K562 (cell line): ENCODE data around the gene RAB43. TPM values are rescaled to one million over a fixed set of nuclear protein-coding genes. Genes with fewer than 3 reads are reported as not detected.

Experiments
- ATAC-seq: fragments of 200-7000 bp; cut with Tn5 transposase; 3 replicates; pipeline ENCODE4 v1.9.1; 2020; ENCODE audit warnings: moderate library complexity
- BruUV-seq: library from RNA; stranded (reverse); fragments of 400-500 nt; replicated peaks from 2 replicates; lab custom pipeline; 2021; lab: Mats Ljungman, UMichigan
- CTCF ChIA-PET: fragments of 300-600 bp; formaldehyde crosslinking; extraction: SDS; loops from one replicate; lab custom pipeline; 2021; ENCODE audit warnings: low intra/inter-chr PET ratio; lab: Yijun Ruan, JAX
- POLR2A ChIA-PET: fragments of 300-600, 350-650 bp; sonication (Branson Sonifier 250); formaldehyde crosslinking; extraction: SDS; loops from one replicate; lab custom pipeline; 2021; ENCODE audit warnings: antibody characterized with exemption, inconsistent platforms; lab: Yijun Ruan, JAX
- DNase-seq, 4 experiments: peaks; one replicate each; pipeline versions ENCODE4 v3.0.0 to v3.0.0-alpha.2; 2011 to 2018; ENCODE audit warnings: low spot score in 3 of 4, mixed read lengths in 3 of 4; ENCODE audit errors: extremely low read depth in 1 of 4
- FAIRE-seq: peaks from 2 replicates; lab custom pipeline; 2011; peaks lifted over from hg19 to GRCh38; lab: Jason Lieb, UNC
- H2AFZ ChIP-seq: 2 replicates; pipeline ENCODE4 v1.6.0; 2011; ENCODE audit warnings: low read depth, low read length, control low read depth, inconsistent platforms
- H3K27ac ChIP-seq: fragments of 200-600 bp; 3 replicates; pipeline ENCODE4 v1.8.0; 2011; ENCODE audit warnings: low read depth, mild to moderate bottlenecking, control low read depth, inconsistent platforms, low read length, moderate library complexity, mixed read lengths; ENCODE audit errors: extremely low read depth
- H3K27me3 ChIP-seq, 2 experiments: fragments of 300-600 bp in 1 of 2; 2 replicates in 1 of 2; 3 replicates in 1 of 2; pipeline versions ENCODE4 v1.6.0 to v1.8.0; 2011; ENCODE audit warnings: inconsistent platforms in 2 of 2, low read length in 2 of 2, mild to moderate bottlenecking in 1 of 2, mixed read lengths in 1 of 2, moderate library complexity in 1 of 2; ENCODE audit not compliant: control insufficient read depth in 2 of 2, insufficient read depth in 2 of 2
- H3K36me3 ChIP-seq: fragments of 300-600 bp; 3 replicates; pipeline ENCODE4 v1.8.0; 2011; ENCODE audit warnings: mild to moderate bottlenecking, low read length, inconsistent platforms; ENCODE audit not compliant: control insufficient read depth, insufficient read depth
- H3K4me1 ChIP-seq, 2 experiments: fragments of 200-600 bp in 1 of 2; replicated peaks in 1 of 2; 2 replicates in 1 of 2; 3 replicates in 1 of 2; pipeline versions ENCODE4 v1.5.1 to v1.8.0; 2011; ENCODE audit warnings: inconsistent platforms in 2 of 2, low read length in 2 of 2, mild to moderate bottlenecking in 1 of 2, mixed read lengths in 1 of 2, moderate library complexity in 1 of 2; ENCODE audit not compliant: control insufficient read depth in 2 of 2, insufficient read depth in 2 of 2
- H3K4me2 ChIP-seq: 2 replicates; pipeline ENCODE4 v1.6.1; 2011; ENCODE audit warnings: low read length, control low read depth, inconsistent platforms, mixed read lengths; ENCODE audit not compliant: insufficient read depth
- H3K4me3 ChIP-seq: fragments of 200-600 bp; sonication (generic), shearing (Covaris generic); 2 replicates; pipeline ENCODE4 v1.5.1; 2016; ENCODE audit warnings: control low read depth, inconsistent platforms
- H3K79me2 ChIP-seq: fragments of 200-600 bp; 3 replicates; pipeline ENCODE4 v1.8.0; 2011; ENCODE audit warnings: low read length, inconsistent platforms; ENCODE audit not compliant: control insufficient read depth, insufficient read depth
- H3K9ac ChIP-seq, 2 experiments: 2 replicates each; pipeline versions ENCODE4 v1.6.0 to v1.6.1; 2011; ENCODE audit warnings: low read depth in 2 of 2, low read length in 2 of 2, control low read depth in 1 of 2, inconsistent platforms in 1 of 2, mild to moderate bottlenecking in 1 of 2, mixed read lengths in 1 of 2; ENCODE audit not compliant: insufficient read depth in 1 of 2
- H3K9me1 ChIP-seq: one replicate; pipeline ENCODE4 v1.6.0; 2011; ENCODE audit warnings: inconsistent platforms, mild to moderate bottlenecking, low read length, moderate library complexity; ENCODE audit not compliant: control insufficient read depth, insufficient read depth
- H3K9me3 ChIP-seq: replicated peaks from 2 replicates; pipeline ENCODE4 v1.5.1; 2011; ENCODE audit warnings: low read depth, low read length, inconsistent platforms; ENCODE audit not compliant: control insufficient read depth, insufficient read depth
- H4K20me1 ChIP-seq: replicated peaks from 2 replicates; pipeline ENCODE4 v1.6.1; 2011; ENCODE audit warnings: low read length, inconsistent platforms, mixed read lengths; ENCODE audit not compliant: control insufficient read depth, insufficient read depth
- CBFA2T3 ChIP-seq: fragments of 450-650 bp; IDR thresholded peaks from 2 replicates; pipeline ENCODE4 v1.6.1; 2017
- CHAMP1 ChIP-seq: fragments of 450-650 bp; IDR thresholded peaks from 2 replicates; pipeline ENCODE4 v1.6.1; 2016; ENCODE audit warnings: mild to moderate bottlenecking
- CTCFL ChIP-seq: IDR thresholded peaks from 2 replicates; pipeline ENCODE4 v1.6.1; 2011; ENCODE audit warnings: borderline replicate concordance, low read depth, mild to moderate bottlenecking, moderate library complexity, low read length; ENCODE audit not compliant: insufficient read depth, poor library complexity, severe bottlenecking
- ERF ChIP-seq: fragments of 450-650 bp; formaldehyde crosslinking; IDR thresholded peaks from 2 replicates; pipeline ENCODE4 v1.4.0; 2020; ENCODE audit warnings: mild to moderate bottlenecking, mixed read lengths
- FOS ChIP-seq: IDR thresholded peaks from 3 replicates; pipeline ENCODE4 v1.6.1; 2011; ENCODE audit not compliant: insufficient read length; ENCODE audit errors: extremely low read depth
- HMGN3 ChIP-seq: IDR thresholded peaks from 2 replicates; pipeline ENCODE4 v1.6.1; 2011; ENCODE audit warnings: borderline replicate concordance, low read depth, mild to moderate bottlenecking, mixed read lengths, low read length; ENCODE audit not compliant: insufficient read length; ENCODE audit errors: extremely low read depth
- MYBL2 ChIP-seq, 2 experiments: fragments of 450-650 bp in 1 of 2; sonication (generic) in 1 of 2; formaldehyde crosslinking in 1 of 2; IDR thresholded peaks; 2 replicates each; pipeline versions ENCODE4 v1.6.1 to v1.8.1; 2017 to 2022; ENCODE audit warnings: borderline replicate concordance in 1 of 2, inconsistent platforms in 1 of 2, low read depth in 1 of 2, mild to moderate bottlenecking in 1 of 2, missing genetic modification reagents in 1 of 2, moderate library complexity in 1 of 2
- PHTF2 ChIP-seq: fragments of 250-450 bp; sonication (Bioruptor Pico); IDR thresholded peaks from 2 replicates; pipeline ENCODE4 v1.5.0; 2021; ENCODE audit warnings: mild to moderate bottlenecking
- POLR2AphosphoS2 ChIP-seq: IDR thresholded peaks from 2 replicates; pipeline ENCODE4 v1.6.1; 2012; ENCODE audit warnings: low read length, improper control_type of control experiment
- RAD21 ChIP-seq, 2 experiments: fragments of 250-450 bp in 1 of 2; fragments of 450-650 bp in 1 of 2; sonication (Bioruptor Pico) in 1 of 2; formaldehyde crosslinking in 1 of 2; IDR thresholded peaks in 1 of 2; conservative IDR thresholded peaks in 1 of 2; 2 replicates each; pipeline versions ENCODE4 v1.4.0 to v1.8.0; 2020 to 2022; ENCODE audit warnings: mild to moderate bottlenecking in 2 of 2, moderate library complexity in 1 of 2
- SP1 ChIP-seq: sonication (generic); formaldehyde crosslinking; IDR thresholded peaks from 2 replicates; pipeline ENCODE4 v1.8.1; 2022; ENCODE audit warnings: mild to moderate bottlenecking, missing genetic modification reagents
- ZSCAN29 ChIP-seq: fragments of 450-650 bp; IDR thresholded peaks from 2 replicates; pipeline ENCODE4 v1.6.1; 2017
- WGBS: fragments of 100-300 bp; shearing (Covaris generic); methylation state at CpG from one replicate; pipeline ENCODE4 v1.1.6; 2016; ENCODE audit warnings: low coverage, mixed read lengths; ENCODE audit not compliant: insufficient coverage; ENCODE audit errors: missing lambda C conversion rate; 5-methylcytosine and 5-hydroxymethylcytosine counted together
- in situ Hi-C: fragments of 300-500 bp; cut with MboI; formaldehyde crosslinking; loops from 4 replicates; pipeline ENCODE4 v1.15.0; 2018; ENCODE audit warnings: inconsistent platforms, mixed read lengths
- intact Hi-C: fragments of 100-400 bp; cut with micrococcal nuclease; formaldehyde crosslinking; loops from 2 replicates; pipeline ENCODE4 v1.14.2; 2022
- polyA plus RNA-seq, 8 experiments: library from polyadenylated mRNA; depleted of rRNA in 4 of 8; stranded (reverse) in 5 of 8; unstranded in 3 of 8; fragments of >200 nt; fragmentation: Nextera tagmentation in 2 of 8; fragmentation: Illumina TruSeq in 1 of 8; extraction: Ambion mirVana in 2 of 8; extraction: Trizol in 1 of 8; gene quantifications; 2 replicates each; pipeline versions ENCODE4 v1.2.1 to v1.2.3, GENCODE V29; 2011 to 2014; ENCODE audit warnings: inconsistent platforms in 1 of 8, missing spikeins in 1 of 8
- total RNA-seq, 7 experiments: library from RNA; depleted of rRNA in 6 of 7; stranded (reverse); fragments of >200 nt in 6 of 7; fragmentation: Illumina TruSeq in 2 of 7; extraction: Trizol in 2 of 7; gene quantifications; 2 replicates each; pipeline versions ENCODE4 v1.2.1 to v1.2.3, GENCODE V29; 2011 to 2021; ENCODE audit warnings: low replicate concordance in 1 of 7

RAB43 gene
- total and polyA plus RNA-seq, 9 of the 15 experiments (the other 6 are each of a cell fraction or from before 2014, with no cell fraction given) = 0.04 to 6.8 (median 1.7) TPM; not detected in 2

GRCh38 chr3:129118745-129119144, 2.9 kb downstream of the RAB43 start:
- H3K79me2 ChIP-seq = peaks cover 15% of the 10 kb centered on the region; the same call in 2 of the 3 replicates
- H3K36me3 ChIP-seq = no peaks in the 10 kb centered on the region
- H3K27me3 ChIP-seq = no peaks in the 10 kb centered on the region
- H3K27ac ChIP-seq = no peak overlapping the region
- no peak overlapping the region for H2AFZ ChIP-seq
- ChIA-PET POLR2A (interaction anchor here (1.0 kb wide), 1 partner anchor 17 kb away, joined by 3 read pairs; no protein-coding TSS in a partner anchor), CTCF (no interaction called here)
- H3K9me1 ChIP-seq = no peaks in the 10 kb centered on the region
- in situ Hi-C loops = no loop called here
- DNase-seq (no peak), FAIRE-seq (no peak), ATAC-seq (no peak)
- H3K9me3 ChIP-seq = no peaks in the 10 kb centered on the region
- no peak overlapping the region for H3K4me2 ChIP-seq
- BruUV-seq = no TSS peak
- H3K9ac ChIP-seq = no peak overlapping the region
- H4K20me1 ChIP-seq = no peaks in the 10 kb centered on the region
- intact Hi-C loops = no loop called here
- WGBS = 61% methylated on average over 5 of the region's 5 CpGs
- no peak overlapping the region for H3K4me3 ChIP-seq
- peaks cover 22 to 30% of the 10 kb centered on the region in 2 experiments for H3K4me1 ChIP-seq
- TF ChIP-seq CTCFL (no peak), PHTF2 (CRISPR knock-in tag) (no peak), ERF (CRISPR knock-in tag) (no peak), CBFA2T3 (no peak), CHAMP1 (no peak), RAD21 (CRISPR knock-in tag; conservative IDR thresholded peaks at IDR 0.05 in 1 of 2, IDR thresholded peaks at IDR 0.05 in 1 of 2) (no peak), MYBL2 (IDR thresholded peaks at IDR 0.05; ENCODE audit: low read depth) (no peak), MYBL2 (CRISPR knock-in tag; IDR thresholded peaks at IDR 0.05; ENCODE audit: borderline replicate concordance) (no peak), POLR2AphosphoS2 (no peak), ZSCAN29 (no peak), FOS (no peak), HMGN3 (no peak), SP1 (CRISPR knock-in tag) (no peak)
